SKM-1 (cell line): ENCODE measurements around the gene SIRPD.
"Not testable (repeated sequence)": the region's sequence is repeated elsewhere in the genome, so short reads cannot be mapped to it uniquely, and the experiment has no call there.

Experiments used
- DNase-seq: peaks from one replicate; lab custom pipeline; 2025; ENCODE audit not compliant: unreplicated experiment; lab: John Stamatoyannopoulos, UW

Gene SIRPD

DNA sequence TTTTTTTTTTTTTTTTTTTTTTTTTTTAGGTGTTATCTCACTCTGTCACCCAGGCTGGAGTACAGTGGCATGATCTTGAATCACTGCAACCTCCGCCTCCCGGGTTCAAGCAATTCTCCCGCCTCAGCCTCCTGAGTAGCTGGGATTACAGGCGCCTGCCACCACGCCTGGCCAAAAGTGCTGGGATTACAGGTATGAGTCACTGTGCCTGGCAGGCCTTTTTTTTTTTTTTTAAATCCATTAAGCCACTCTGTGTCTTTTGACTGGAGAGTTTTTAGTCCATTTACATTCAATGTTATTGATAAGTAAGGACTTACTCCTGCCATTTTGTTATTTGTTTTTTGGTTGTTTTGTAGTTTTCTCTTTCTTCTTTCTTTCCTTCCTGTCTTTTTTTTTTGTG, 60.1 kb downstream of the SIRPD start:
- not testable (repeated sequence) for DNase-seq

DNA sequence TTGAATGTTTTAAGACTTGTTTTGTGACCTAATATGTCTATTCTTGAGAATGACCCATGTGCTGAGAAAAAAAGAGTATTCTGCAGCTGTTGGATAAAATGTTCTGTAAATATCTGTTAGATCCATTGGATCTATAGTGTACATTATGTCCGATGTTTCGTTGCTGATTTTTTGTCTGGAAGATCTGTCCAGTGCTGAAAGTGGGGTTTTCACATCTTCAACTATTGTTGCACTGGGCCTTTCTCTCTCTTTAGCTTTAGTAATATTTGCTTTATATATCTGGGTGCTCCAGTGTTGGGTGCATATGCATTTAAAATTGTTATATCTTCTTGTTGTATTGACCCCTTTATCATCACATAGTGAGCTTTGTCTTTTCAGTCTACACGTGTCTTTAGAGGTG, 60.6 kb downstream of the SIRPD start:
- DNase-seq: no peak

DNA sequence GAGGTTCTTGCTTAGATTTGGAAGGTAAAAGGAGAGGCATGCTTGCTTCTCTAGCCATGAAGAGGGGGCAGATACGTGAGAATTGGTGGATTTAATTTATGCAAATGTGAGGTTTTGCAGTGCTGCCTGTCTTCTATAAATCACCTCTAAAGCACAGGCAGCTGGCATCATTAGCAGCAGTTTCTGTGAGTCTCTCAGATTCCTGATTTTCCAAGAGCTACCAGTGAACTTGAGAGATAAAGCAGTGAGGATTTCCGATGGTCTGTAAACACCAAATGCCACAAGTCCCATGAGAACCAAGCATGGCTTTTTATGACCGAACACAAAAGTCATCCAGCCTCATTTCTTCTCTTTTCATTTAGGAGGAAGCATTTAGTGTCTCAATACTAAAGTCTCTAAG, 63.1 kb downstream of the SIRPD start:
- DNase-seq: no peak

DNA sequence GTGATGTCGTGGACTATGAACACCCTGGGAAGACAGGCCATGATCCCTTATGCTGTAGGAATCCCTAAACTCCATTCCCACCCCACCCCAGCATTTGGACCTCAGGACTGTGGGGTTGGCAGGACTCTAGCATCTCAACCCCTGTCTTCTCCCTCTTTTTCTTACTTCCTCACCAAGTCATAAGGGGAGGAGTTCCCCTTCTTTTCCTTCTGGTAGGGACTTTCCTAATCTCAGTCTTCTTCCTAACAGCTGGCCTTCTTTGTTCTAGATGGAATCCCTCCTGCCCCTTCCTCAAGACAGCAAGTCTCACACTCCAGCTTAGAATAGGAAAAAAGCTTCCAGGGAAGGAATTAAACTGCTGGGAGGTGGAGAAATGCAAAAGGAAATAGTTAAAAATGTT, 64.0 kb downstream of the SIRPD start:
- DNase-seq: no peak

DNA sequence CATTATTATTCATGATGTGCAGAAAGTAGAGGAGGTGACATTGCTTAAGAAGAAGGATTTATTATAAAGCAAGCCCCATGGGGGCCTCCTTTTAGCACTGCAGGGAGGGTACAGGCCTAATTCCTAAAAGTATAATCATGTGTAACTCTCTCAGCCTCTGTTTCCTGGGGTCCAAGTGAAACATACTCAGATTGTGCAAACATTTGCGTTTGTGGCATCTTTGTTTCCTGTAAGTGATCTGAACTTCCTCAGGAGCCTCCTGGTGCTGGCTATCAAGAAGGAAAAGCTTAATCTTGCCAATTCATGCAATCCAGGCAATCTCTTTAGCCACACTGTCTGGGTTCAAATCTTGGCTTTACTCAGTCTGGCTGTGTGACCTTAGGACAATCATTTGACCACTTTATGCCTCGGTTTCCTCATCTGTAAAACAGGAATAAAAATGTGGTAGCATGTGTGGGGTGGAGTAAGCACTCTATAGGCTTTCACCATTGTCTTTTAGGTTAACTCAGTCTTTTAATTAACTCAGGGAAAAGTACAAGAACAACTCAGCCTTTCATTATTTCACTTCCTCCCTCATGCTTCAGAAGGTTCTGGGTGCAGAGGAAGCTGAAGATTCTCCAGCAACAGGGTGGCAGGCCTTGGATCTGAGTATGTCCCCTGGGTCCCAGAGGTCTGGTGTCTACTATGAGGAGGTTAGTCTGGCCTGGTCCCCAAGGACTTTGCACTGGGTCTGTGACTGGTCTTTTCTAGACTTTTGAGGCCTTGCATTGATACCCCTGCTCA, 65.5 kb downstream of the SIRPD start:
- DNase-seq: no peak

DNA sequence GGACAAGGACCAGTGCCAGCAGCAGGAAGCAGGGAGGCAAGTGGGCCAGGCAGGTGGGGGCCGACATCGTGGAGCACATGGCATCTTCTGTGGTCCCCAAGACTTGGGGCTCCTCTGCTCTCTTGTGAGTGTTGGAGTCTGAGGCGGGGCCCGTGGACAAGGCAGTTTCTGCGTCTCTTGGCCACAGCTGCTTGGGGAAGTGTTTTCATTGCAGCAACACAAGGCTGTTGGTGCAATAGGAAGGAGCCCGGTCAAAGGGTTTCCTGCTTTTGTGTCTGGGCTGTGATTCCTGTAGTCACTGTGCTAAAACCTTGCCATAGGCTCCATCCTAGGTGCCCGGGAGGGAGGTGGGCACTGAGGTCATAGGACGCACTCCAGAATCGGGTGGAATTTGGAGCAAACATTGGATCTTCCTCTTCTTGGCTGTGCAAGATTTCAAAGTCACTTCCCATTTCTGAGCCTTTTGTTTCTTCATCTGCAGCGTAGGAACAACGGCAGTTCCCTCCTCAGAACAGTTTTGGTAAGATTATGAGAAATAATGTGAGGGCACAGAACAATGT, 66.1 kb downstream of the SIRPD start, which contains the start of gene SIRPB2:
Gene SIRPB2 (minus strand): TSS at position 140 of the 560 bp plus-strand sequence. CDS start 61 bp downstream, at position 79.
- DNase-seq: peak; percentile 49

DNA sequence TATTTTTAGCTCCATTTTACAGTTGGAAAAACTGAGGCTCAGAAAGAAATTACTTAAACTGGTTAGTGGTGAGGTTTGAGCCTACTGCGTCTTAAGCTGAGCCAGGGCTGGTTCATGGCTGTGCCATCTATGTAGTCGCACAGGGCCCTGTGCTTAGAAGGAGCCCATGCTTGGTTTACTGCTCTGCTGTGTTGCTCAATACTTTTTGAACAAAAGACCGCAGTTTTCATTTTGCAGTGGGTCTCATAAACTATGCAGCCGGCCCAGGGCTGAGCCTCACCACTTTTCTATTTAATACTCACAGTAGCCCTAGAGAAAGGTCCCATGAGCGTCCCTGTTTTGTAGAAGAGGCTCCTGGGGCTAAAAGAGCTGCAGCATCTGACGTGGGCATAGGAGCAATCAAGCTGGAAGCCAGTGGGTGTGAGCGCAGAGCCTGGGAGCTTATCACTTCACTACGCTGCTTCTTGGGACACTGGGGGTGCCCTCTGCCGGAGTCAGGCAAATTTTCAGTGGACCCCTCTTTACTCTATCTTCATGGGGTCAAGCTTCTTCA, 66.8 kb downstream of the SIRPD start:
- no peak for DNase-seq

DNA sequence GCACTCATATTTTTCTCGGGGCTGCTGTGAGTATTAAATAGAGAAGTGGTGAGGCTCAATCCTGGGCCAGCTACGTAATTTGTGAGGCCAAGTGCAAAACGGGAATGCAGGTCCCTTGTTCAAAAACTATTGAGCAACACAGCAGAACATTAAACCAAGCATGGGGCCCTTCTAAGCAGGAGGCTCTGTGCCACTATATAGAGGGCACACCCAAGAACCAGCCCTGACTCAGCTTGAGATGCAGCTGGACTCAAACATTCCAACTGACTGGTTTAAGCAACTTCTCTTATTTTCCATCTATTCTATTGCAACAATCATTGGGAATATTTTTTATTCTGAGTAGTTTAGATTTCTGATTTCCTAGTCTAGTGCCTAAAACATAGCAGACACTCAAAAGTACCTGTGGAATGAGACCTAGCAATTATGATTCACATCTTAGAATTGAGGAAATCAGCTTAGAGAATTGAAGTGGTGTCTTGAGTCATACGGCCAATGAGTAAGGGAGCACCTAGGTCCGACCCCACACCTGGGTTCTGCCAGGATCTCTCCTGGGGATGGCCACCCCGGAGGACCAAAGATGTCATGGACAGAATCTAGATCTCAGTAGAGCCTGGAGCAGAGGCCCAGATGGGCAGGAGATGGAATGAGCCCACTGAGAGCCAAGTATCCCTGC, 67.6 kb downstream of the SIRPD start:
- peak; percentile 4 for DNase-seq

DNA sequence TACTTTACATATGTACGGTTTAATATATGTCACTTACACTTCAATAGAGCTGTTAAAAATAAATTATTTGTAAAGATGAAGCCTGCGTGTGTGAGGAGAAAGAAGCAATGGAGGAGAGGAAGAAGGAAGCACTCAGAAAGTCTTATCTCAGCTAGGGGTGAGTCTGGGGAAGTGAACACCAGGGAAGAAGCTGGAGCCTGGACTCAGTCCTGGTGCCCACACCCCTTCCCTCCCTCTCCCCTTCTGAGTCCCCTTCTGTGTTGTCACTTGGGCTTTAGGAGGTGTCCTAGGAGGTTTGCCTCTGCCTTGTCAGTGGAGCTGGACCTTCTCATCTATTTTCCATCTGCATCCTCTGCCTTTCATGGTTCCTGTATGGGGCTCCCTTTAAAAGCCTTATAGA, 68.2 kb downstream of the SIRPD start:
- no peak for DNase-seq

DNA sequence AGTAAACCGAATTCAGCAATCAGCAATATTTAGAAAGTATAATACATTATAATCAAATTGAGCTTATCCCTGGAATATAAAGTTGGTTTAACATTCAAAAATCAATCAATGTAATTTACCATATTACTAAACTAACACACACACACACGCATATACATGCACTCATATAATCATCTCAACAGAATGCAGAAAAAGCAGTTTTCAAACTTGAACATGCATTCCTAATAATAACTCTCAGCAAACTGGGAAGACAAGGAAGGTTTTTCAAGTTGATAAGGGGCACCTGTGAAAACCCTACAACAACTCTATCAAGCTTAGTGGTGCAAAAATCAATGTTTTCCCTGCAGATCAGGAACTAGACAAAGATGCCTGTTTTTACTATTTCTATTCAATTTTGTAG, 70.9 kb downstream of the SIRPD start:
- DNase-seq: no peak

DNA sequence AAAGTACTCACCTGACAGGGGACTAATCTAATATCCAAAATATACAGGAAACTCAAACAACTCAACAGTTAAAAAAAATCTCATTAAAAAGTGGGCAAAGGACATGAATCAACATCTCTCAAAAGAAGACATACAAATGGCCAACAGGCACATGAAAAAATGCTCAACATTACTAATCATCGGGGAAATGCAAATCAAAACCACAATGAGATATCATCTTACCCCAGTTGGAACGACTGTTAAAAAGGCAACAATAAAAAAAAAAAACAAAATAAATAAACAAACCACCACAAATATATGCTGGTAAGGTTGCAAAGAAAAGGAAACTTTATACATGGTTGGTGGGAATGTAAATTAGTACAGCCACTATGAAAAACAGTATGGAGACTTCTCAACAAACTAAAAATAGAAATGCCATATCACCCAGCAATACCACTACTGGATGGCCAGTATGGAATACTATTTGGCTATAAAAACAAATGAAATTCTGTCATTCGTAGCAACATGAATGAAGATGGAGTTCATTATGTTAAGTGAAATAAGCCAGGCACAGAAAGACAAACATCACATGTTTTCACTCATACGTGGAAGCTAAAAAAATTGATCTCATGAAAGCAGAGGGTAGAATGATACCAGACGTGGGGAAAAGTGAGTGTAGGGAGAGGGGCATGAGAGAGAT, 72.9 kb downstream of the SIRPD start:
- no peak for DNase-seq
